Measurements from ENCODE around the gene PPOX.

DNA sequence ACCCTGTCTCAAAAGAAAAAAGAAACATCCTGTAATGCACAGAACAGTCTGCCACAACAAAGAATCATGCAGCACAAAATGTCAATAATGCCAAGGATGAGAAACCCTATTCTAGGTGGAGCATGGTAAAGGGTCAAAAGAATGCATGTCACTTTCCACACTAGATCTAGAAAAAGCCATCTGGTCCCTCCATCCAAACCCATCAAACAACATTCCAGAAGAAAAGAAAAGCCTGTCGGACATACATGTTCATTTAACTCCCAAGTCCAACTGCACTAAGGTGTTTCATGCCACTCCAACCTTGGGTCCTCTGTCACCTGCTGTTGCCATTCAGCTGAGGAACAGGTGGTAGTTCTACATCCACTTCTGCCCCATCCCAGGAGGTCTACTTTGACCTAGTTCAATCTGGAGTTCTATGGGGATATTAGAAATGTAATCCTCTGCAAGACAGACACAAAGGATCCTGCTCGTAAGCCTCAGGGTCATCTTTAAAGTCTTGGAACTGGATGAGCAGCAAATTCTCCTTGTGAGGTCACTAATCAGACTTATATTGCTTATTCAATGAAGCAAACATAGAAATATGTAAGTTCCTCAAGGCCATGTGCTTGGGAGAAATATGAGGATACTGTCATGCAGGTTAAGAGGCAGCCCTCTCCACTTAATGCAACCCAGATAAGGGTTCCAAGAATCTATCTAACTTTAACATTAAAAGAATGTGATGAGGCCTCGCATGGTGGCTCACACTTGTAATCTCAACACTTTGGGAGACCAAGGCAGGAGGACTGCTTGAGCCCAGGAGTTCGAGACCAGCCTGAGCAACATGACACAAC, 37.4 kb upstream of the PPOX start:
- no peak for TF ChIP-seq POLR2AphosphoS5 (IDR thresholded peaks at IDR 0.05; ENCODE audit: low read depth, low read length)
- no peak for TF ChIP-seq POLR2A (IDR thresholded peaks at IDR 0.05; ENCODE audit: low read depth, low read length)

All from GM12892 (cell line).